Measurements from ENCODE around the gene LGALS3BP. TPM values are rescaled to one million over a fixed set of nuclear protein-coding genes. Genes with fewer than 3 reads are reported as not detected.
A peak's percentile ranks its signal among the peaks of the same experiment; 100 is the strongest.

The LGALS3BP gene
- total and polyA plus RNA-seq, 2 of the 13 experiments (the other 11 are each of a cell fraction or from before 2014, with no cell fraction given): 137 to 332 TPM

- TF ChIP-seq ZNF280B (CRISPR knock-in tag; IDR thresholded peaks at IDR 0.05; ENCODE audit: borderline replicate concordance) (peak; percentile 91), IKZF5 (CRISPR knock-in tag; IDR thresholded peaks at IDR 0.05) (peak; percentile 26; the same call in 1 of the 2 replicates), CSRNP1 (CRISPR knock-in tag; IDR thresholded peaks at IDR 0.05) (0 out of 2 replicates have a peak, but pooled peaks have one; percentile 23), ZNF749 (CRISPR knock-in tag; IDR thresholded peaks at IDR 0.05; ENCODE audit: borderline replicate concordance) (0 out of 2 replicates have a peak, but pooled peaks have one; percentile 60), SCMH1 (CRISPR knock-in tag; IDR thresholded peaks at IDR 0.05; ENCODE audit: borderline replicate concordance) (no peak), TFDP1 (CRISPR knock-in tag; IDR thresholded peaks at IDR 0.05; ENCODE audit: borderline replicate concordance) (peak; percentile 31; the same call in 1 of the 2 replicates), CBX2 (IDR thresholded peaks at IDR 0.05; ENCODE audit: low read depth, low read length) (no peak), CBX2 (CRISPR knock-in tag; IDR thresholded peaks at IDR 0.05; ENCODE audit: low read depth) (0 out of 2 replicates have a peak, but pooled peaks have one; percentile 58), SMARCE1 (IDR thresholded peaks at IDR 0.05; ENCODE audit: borderline replicate concordance) (0 out of 2 replicates have a peak, but pooled peaks have one; percentile 31), KLF16 (CRISPR knock-in tag; IDR thresholded peaks at IDR 0.05) (peak; percentile 58 to 69; a peak in 3 of 4 replicates), ZNF260 (CRISPR knock-in tag; IDR thresholded peaks at IDR 0.05; ENCODE audit: borderline replicate concordance, low read depth) (no peak)
- TF ChIP-seq, protein P1, sequence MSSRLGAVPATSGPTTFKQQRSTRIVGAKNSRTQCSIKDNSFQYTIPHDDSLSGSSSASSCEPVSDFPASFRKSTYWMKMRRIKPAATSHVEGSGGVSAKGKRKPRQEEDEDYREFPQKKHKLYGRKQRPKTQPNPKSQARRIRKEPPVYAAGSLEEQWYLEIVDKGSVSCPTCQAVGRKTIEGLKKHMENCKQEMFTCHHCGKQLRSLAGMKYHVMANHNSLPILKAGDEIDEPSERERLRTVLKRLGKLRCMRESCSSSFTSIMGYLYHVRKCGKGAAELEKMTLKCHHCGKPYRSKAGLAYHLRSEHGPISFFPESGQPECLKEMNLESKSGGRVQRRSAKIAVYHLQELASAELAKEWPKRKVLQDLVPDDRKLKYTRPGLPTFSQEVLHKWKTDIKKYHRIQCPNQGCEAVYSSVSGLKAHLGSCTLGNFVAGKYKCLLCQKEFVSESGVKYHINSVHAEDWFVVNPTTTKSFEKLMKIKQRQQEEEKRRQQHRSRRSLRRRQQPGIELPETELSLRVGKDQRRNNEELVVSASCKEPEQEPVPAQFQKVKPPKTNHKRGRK (CRISPR knock-in tag; IDR thresholded peaks at IDR 0.05): 0 out of 2 replicates have a peak, but pooled peaks have one; percentile 76
- TF ChIP-seq, protein P2, sequence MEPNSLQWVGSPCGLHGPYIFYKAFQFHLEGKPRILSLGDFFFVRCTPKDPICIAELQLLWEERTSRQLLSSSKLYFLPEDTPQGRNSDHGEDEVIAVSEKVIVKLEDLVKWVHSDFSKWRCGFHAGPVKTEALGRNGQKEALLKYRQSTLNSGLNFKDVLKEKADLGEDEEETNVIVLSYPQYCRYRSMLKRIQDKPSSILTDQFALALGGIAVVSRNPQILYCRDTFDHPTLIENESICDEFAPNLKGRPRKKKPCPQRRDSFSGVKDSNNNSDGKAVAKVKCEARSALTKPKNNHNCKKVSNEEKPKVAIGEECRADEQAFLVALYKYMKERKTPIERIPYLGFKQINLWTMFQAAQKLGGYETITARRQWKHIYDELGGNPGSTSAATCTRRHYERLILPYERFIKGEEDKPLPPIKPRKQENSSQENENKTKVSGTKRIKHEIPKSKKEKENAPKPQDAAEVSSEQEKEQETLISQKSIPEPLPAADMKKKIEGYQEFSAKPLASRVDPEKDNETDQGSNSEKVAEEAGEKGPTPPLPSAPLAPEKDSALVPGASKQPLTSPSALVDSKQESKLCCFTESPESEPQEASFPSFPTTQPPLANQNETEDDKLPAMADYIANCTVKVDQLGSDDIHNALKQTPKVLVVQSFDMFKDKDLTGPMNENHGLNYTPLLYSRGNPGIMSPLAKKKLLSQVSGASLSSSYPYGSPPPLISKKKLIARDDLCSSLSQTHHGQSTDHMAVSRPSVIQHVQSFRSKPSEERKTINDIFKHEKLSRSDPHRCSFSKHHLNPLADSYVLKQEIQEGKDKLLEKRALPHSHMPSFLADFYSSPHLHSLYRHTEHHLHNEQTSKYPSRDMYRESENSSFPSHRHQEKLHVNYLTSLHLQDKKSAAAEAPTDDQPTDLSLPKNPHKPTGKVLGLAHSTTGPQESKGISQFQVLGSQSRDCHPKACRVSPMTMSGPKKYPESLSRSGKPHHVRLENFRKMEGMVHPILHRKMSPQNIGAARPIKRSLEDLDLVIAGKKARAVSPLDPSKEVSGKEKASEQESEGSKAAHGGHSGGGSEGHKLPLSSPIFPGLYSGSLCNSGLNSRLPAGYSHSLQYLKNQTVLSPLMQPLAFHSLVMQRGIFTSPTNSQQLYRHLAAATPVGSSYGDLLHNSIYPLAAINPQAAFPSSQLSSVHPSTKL (CRISPR knock-in tag; IDR thresholded peaks at IDR 0.05): peak; percentile 91
Observed at GRCh38 chr17:79026376-79027273, 46.9 kb upstream of the LGALS3BP start (continued).

Measured in HepG2 (cell line).